Measurements from ENCODE around the gene KITLG. TPM values are rescaled to one million over a fixed set of nuclear protein-coding genes. Genes with fewer than 3 reads are reported as not detected.

Gene KITLG
- total RNA-seq (2021; ENCODE audit: unreplicated experiment) = 570 TPM
- polyA plus RNA-seq (2012) = 90.6 and 130 TPM in 2 replicates
- percentile 99 among the genes with signal in this experiment for Bru-seq, nascent RNA
- BruChase-seq, experiment 1, labeled RNA remaining after a 6-hour chase = percentile 97 among the genes with signal in this experiment
- percentile 99 among the genes with signal in this experiment for BruChase-seq, experiment 2, labeled RNA remaining after a 2-hour chase
- long read RNA-seq, full-length matches to known transcripts = 654 of 827 reads
- long read RNA-seq, partial matches to known transcripts = 27 of 827 reads
- long read RNA-seq, other reads (novel, unspliced or antisense) = 146 of 827 reads

GRCh38 chr12:88580051-88580871 is at the start of gene KITLG:
Gene KITLG, minus strand, starts transcription at chr12:88580471. Its CDS starts 193 bp downstream, at chr12:88580278.
- Histone ChIP-seq H3K36me3 (ENCODE audit: control insufficient read depth in 1 of 2, insufficient read depth in 2 of 2, low read length in 2 of 2) (peaks cover 26 to 40% of the 10 kb centered on the region in 2 experiments; a peak in 3 of 4 replicates), H2AFZ (ENCODE audit: low read depth, low read length, poor library complexity, severe bottlenecking) (no peak within 1 kb of the TSS), H3K27ac (ENCODE audit: low read depth, low read length) (peak within 1 kb of the TSS; percentile 93), H3K27me3 (ENCODE audit: insufficient read depth, low read length) (no peaks in the 10 kb centered on the region), H3K4me2 (ENCODE audit: low read length) (peak within 1 kb of the TSS; percentile 85), H3K9ac (ENCODE audit: low read length) (peak within 1 kb of the TSS; percentile 82), H3K9me2 (ENCODE audit: insufficient read depth) (no peaks in the 10 kb centered on the region), H3K79me2 (ENCODE audit: insufficient read depth, low read length) (peaks cover 83% of the 10 kb centered on the region), H3K4me3 (replicated peaks in 1 of 2; ENCODE audit: low read depth in 1 of 2, low read length in 2 of 2) (peak within 1 kb of the TSS; percentile 86 to 97), H3K9me3 (ENCODE audit: control insufficient read depth in 1 of 2, insufficient read depth in 1 of 2, low read depth in 1 of 2, low read length in 2 of 2) (no peaks in the 10 kb centered on the region), H3K4me1 (ENCODE audit: control insufficient read depth in 1 of 2, insufficient read depth in 2 of 2, low read length in 2 of 2) (peaks cover 28 to 58% of the 10 kb centered on the region in 2 experiments), H4K20me1 (ENCODE audit: insufficient read depth) (peaks cover 37% of the 10 kb centered on the region)
- ATAC-seq = peak; percentile 80
- CTCF ChIA-PET = interaction anchor here (0.9 to 1.0 kb wide), 2 partner anchors 355 to 413 kb away, joined by 3 read pairs; no protein-coding TSS in a partner anchor
- no TSS peak for BruUV-seq (replicated peaks)
- DNase-seq (ENCODE audit: low read depth, low spot score) = peak; percentile 76
- RAD21 ChIA-PET (ENCODE audit: low non-redundant PET in 1 of 2, low total read pairs in 2 of 2, uncharacterized antibody in 2 of 2, unreplicated experiment in 2 of 2) = interaction anchor here in 1 of 2 experiments (1.5 kb wide), 1 partner anchor 413 kb away, joined by 3 read pairs; no protein-coding TSS in a partner anchor
- intact Hi-C loops (cut with micrococcal nuclease) = loop anchor here (5.0 kb wide), 1 partner anchor 428 kb away; no protein-coding TSS in a partner anchor
- POLR2A ChIA-PET = interaction anchor here (0.7 to 5.1 kb wide), 30 partner anchors 9 to 438 kb away, joined by 3 to 53 read pairs (median 5); partner anchors contain the start of genes CEP290 and TMTC3
- TF ChIP-seq FOSL1 (IDR thresholded peaks at IDR 0.05; ENCODE audit: low read depth) = no peak
- TF ChIP-seq SRF (IDR thresholded peaks at IDR 0.05; ENCODE audit: low read depth) = no peak
- TF ChIP-seq CTCF (IDR thresholded peaks at IDR 0.05 in 2 of 3, conservative IDR thresholded peaks at IDR 0.05 in 1 of 3; ENCODE audit: borderline replicate concordance in 1 of 3, insufficient read depth in 1 of 3, low read depth in 2 of 3, low read length in 2 of 3) = peak in 2 of 3 experiments; percentile 11 to 24; a peak in 3 of 6 replicates
- TF ChIP-seq ZNF274 (IDR thresholded peaks at IDR 0.05; ENCODE audit: low read depth, low read length) = no peak
- no peak for TF ChIP-seq ZFX (IDR thresholded peaks at IDR 0.05)
- TF ChIP-seq POLR2A (IDR thresholded peaks at IDR 0.05; ENCODE audit: borderline replicate concordance, extremely low read depth, insufficient read depth, insufficient read length) = peak; percentile 97
- TF ChIP-seq EGR1 (IDR thresholded peaks at IDR 0.05; ENCODE audit: low read depth) = peak; percentile 32; the same call in 1 of the 2 replicates
- peak; percentile 50 for TF ChIP-seq YY1 (IDR thresholded peaks at IDR 0.05; ENCODE audit: extremely low read depth, insufficient replicate concordance, low read depth, low read length)
- peak; percentile 62 for TF ChIP-seq RAD21 (IDR thresholded peaks at IDR 0.05; ENCODE audit: low read depth)
- no peak for TF ChIP-seq ELF1 (IDR thresholded peaks at IDR 0.05; ENCODE audit: borderline replicate concordance, low read depth)
- TF ChIP-seq MAX (IDR thresholded peaks at IDR 0.05) = peak; percentile 67
- no peak for TF ChIP-seq EZH2phosphoT487 (IDR thresholded peaks at IDR 0.05; ENCODE audit: borderline replicate concordance)
- peak; percentile 51 for TF ChIP-seq TCF7L2 (IDR thresholded peaks at IDR 0.05; ENCODE audit: borderline replicate concordance, extremely low read depth, insufficient read depth, insufficient read length)
- no peak for TF ChIP-seq REST (IDR thresholded peaks at IDR 0.05; ENCODE audit: low read depth)
- peak; percentile 99 for TF ChIP-seq POLR2AphosphoS5 (IDR thresholded peaks at IDR 0.05; ENCODE audit: low read depth, low read length)
- TF ChIP-seq CBX3 (IDR thresholded peaks at IDR 0.05; ENCODE audit: low read depth) = 0 out of 2 replicates have a peak, but pooled peaks have one; percentile 12
- TF ChIP-seq JUND (IDR thresholded peaks at IDR 0.05) = no peak

Data from HCT116 (cell line).